HepG2 (cell line): ENCODE measurements around the gene TSACC. TPM values are rescaled to one million over a fixed set of nuclear protein-coding genes. Genes with fewer than 3 reads are reported as not detected.
"Not testable (repeated sequence)": the region's sequence is repeated elsewhere in the genome, so short reads cannot be mapped to it uniquely, and the experiment has no call there.

Experiments used
- ATAC-seq: fragments of 200-7000 bp; cut with Tn5 transposase; 3 replicates; pipeline ENCODE4 v1.9.1; 2020; ENCODE audit warnings: mild to moderate bottlenecking, moderate library complexity
- BruUV-seq: library from RNA; stranded (reverse); fragments of 400-500 nt; replicated peaks from 2 replicates; lab custom pipeline; 2021; lab: Mats Ljungman, UMichigan
- CTCF ChIA-PET: fragments of 300-600 bp; formaldehyde crosslinking; extraction: SDS; loops from one replicate; lab custom pipeline; 2021; ENCODE audit warnings: low total read pairs, inconsistent platforms, low intra/inter-chr PET ratio; lab: Yijun Ruan, JAX
- POLR2A ChIA-PET: fragments of 350-600 bp; sonication (Branson Sonifier 250); formaldehyde crosslinking; loops from one replicate; lab custom pipeline; 2020; ENCODE audit warnings: antibody characterized with exemption, inconsistent platforms; lab: Yijun Ruan, JAX
- DNase-seq: peaks from one replicate; pipeline ENCODE4 v3.0.0-alpha.2; 2015; ENCODE audit warnings: low spot score
- FAIRE-seq: peaks from 3 replicates; lab custom pipeline; 2011; peaks lifted over from hg19 to GRCh38; lab: Jason Lieb, UNC
- H2AFZ ChIP-seq: one replicate; pipeline ENCODE4 v1.6.1; 2011; ENCODE audit warnings: low read length, inconsistent platforms
- H3K27ac ChIP-seq: fragments of 300-600 bp; 3 replicates; pipeline ENCODE4 v1.8.0; 2011; ENCODE audit warnings: mixed run types, mild to moderate bottlenecking, mixed read lengths, low read length, inconsistent platforms; ENCODE audit not compliant: insufficient read depth; ENCODE audit errors: extremely low read length
- H3K27me3 ChIP-seq, 2 experiments: fragments of 200-600 bp in 1 of 2; 2 replicates in 1 of 2; 3 replicates in 1 of 2; pipeline versions ENCODE4 v1.6.0 to v1.8.0; 2011; ENCODE audit warnings: low read length in 2 of 2, mild to moderate bottlenecking in 2 of 2, moderate library complexity in 2 of 2, inconsistent platforms in 1 of 2; ENCODE audit not compliant: insufficient read depth in 2 of 2, control insufficient read depth in 1 of 2
- H3K36me3 ChIP-seq, 2 experiments: fragments of 200-600 bp in 1 of 2; replicated peaks in 1 of 2; 2 replicates in 1 of 2; 3 replicates in 1 of 2; pipeline versions ENCODE4 v1.5.1 to v1.8.0; 2011; ENCODE audit warnings: low read length in 2 of 2, inconsistent platforms in 1 of 2; ENCODE audit not compliant: insufficient read depth in 2 of 2, control insufficient read depth in 1 of 2
- H3K4me1 ChIP-seq: 2 replicates; pipeline ENCODE4 v1.5.1; 2012; ENCODE audit warnings: low read length, inconsistent platforms; ENCODE audit not compliant: insufficient read depth
- H3K4me2 ChIP-seq: 2 replicates; pipeline ENCODE4 v1.6.0; 2011; ENCODE audit warnings: low read depth, low read length, inconsistent platforms
- H3K4me3 ChIP-seq, 3 experiments: fragments of 200-600 bp in 1 of 3; sonication (generic), shearing (Covaris generic) in 1 of 3; replicated peaks in 1 of 3; 2 replicates each; pipeline ENCODE4 v1.5.1; 2011 to 2016; ENCODE audit warnings: low read length in 3 of 3, inconsistent platforms in 2 of 3, low read depth in 2 of 3, mild to moderate bottlenecking in 2 of 3, control low read depth in 1 of 3, mixed read lengths in 1 of 3; ENCODE audit not compliant: insufficient read depth in 1 of 3
- H3K79me2 ChIP-seq: one replicate; pipeline ENCODE4 v1.6.1; 2011; ENCODE audit warnings: low read length, inconsistent platforms; ENCODE audit not compliant: insufficient read depth
- H3K9ac ChIP-seq: 2 replicates; pipeline ENCODE4 v1.6.0; 2011; ENCODE audit warnings: mild to moderate bottlenecking, low read depth, low read length, inconsistent platforms; ENCODE audit not compliant: insufficient read depth
- H3K9me3 ChIP-seq: 2 replicates; pipeline ENCODE4 v1.5.1; 2012; ENCODE audit warnings: mild to moderate bottlenecking, low read length
- H4K20me1 ChIP-seq: 2 replicates; pipeline ENCODE4 v1.6.0; 2011; ENCODE audit warnings: inconsistent platforms, mild to moderate bottlenecking, low read length, moderate library complexity; ENCODE audit not compliant: insufficient read depth
- ELF4 ChIP-seq: sonication (generic); formaldehyde crosslinking; IDR thresholded peaks from 2 replicates; pipeline ENCODE4 v1.5.0; 2020; ENCODE audit warnings: missing genetic modification reagents, mild to moderate bottlenecking, moderate library complexity, borderline replicate concordance
- GPN1 ChIP-seq: sonication (generic); formaldehyde crosslinking; IDR thresholded peaks from 2 replicates; pipeline ENCODE4 v1.5.1; 2020; ENCODE audit warnings: missing genetic modification reagents, borderline replicate concordance
- HIC2 ChIP-seq: sonication (generic); formaldehyde crosslinking; IDR thresholded peaks from 2 replicates; pipeline ENCODE4 v1.9.0; 2022; ENCODE audit warnings: low read depth, missing genetic modification reagents
- POGZ ChIP-seq: sonication (generic); formaldehyde crosslinking; IDR thresholded peaks from 2 replicates; pipeline ENCODE4 v1.4.0; 2020; ENCODE audit warnings: mild to moderate bottlenecking, missing genetic modification reagents
- ZNF7 ChIP-seq: IDR thresholded peaks from 2 replicates; pipeline ENCODE4 v1.6.1; 2016; ENCODE audit warnings: missing biosample characterization, missing genetic modification reagents
- WGBS: methylation state at CpG from one replicate; pipeline ENCODE4 v1.1.6; 2017; ENCODE audit warnings: low lambda C conversion rate; 5-methylcytosine and 5-hydroxymethylcytosine counted together
- in situ Hi-C: cut with HindIII; loops from 2 replicates; pipeline ENCODE4 v1.10.0; 2017; ENCODE audit warnings: low pct_unique_long_range_greater_than_20kb; ENCODE audit not compliant: extremely low pct_ligation_motif_present
- intact Hi-C: fragments of 100-400 bp; cut with micrococcal nuclease; formaldehyde crosslinking; loops from one replicate; pipeline ENCODE4 v1.10.0; 2022; ENCODE audit not compliant: unreplicated experiment
- polyA plus RNA-seq, 8 experiments: library from polyadenylated mRNA; depleted of rRNA in 3 of 8; stranded (reverse) in 7 of 8; unstranded in 1 of 8; fragments of >200 nt; fragmentation: Illumina TruSeq in 4 of 8; extraction: Trizol in 4 of 8; gene quantifications; 2 replicates each; pipeline versions ENCODE4 v1.2.1 to v1.2.3, GENCODE V29; 2011 to 2016; ENCODE audit warnings: low read depth in 4 of 8, missing spikeins in 1 of 8, mixed read lengths in 1 of 8; ENCODE audit not compliant: insufficient read depth in 1 of 8
- total RNA-seq, 5 experiments: library from RNA; depleted of rRNA; stranded (reverse); fragments of >200 nt; fragmentation: Illumina TruSeq; extraction: Trizol; gene quantifications; 2 replicates each; pipeline ENCODE4 v1.2.3, GENCODE V29; 2016; ENCODE audit warnings: low read depth in 1 of 5
- TF ChIP-seq, protein P1 (sequence below): sonication (generic); formaldehyde crosslinking; IDR thresholded peaks from 2 replicates; pipeline ENCODE4 v1.5.0; 2020; ENCODE audit warnings: mild to moderate bottlenecking, missing genetic modification reagents, borderline replicate concordance

Gene TSACC
- total and polyA plus RNA-seq, 2 of the 13 experiments (the other 11 are each of a cell fraction or from before 2014, with no cell fraction given): 1.5 to 2.6 TPM

GRCh38 chr1:156344409-156344808, 6.1 kb downstream of the TSACC start:
- no peak for FAIRE-seq
- ChIA-PET CTCF (no interaction called here), POLR2A (interaction anchor here (0.6 to 1.1 kb wide), 2 partner anchors 71 to 101 kb away, joined by 3 read pairs; no protein-coding TSS in a partner anchor)
- DNase-seq: no peak
- no peak for ATAC-seq
- no TSS peak for BruUV-seq
- intact Hi-C loops (no loop called here), in situ Hi-C loops (no loop called here)
- no peaks in the 10 kb centered on the region for H4K20me1 ChIP-seq
- H3K27me3 ChIP-seq: no peaks in the 10 kb centered on the region
- H3K9me3 ChIP-seq: no peaks in the 10 kb centered on the region
- no peak overlapping the region for H2AFZ ChIP-seq
- no peaks in the 10 kb centered on the region for H3K79me2 ChIP-seq
- 85% methylated on average over 3 of the region's 3 CpGs for WGBS
- TF ChIP-seq GPN1 (CRISPR knock-in tag): no peak
- no peak for TF ChIP-seq ELF4
- no peak for TF ChIP-seq POGZ
- TF ChIP-seq HIC2 (CRISPR knock-in tag): no peak
- no peak for TF ChIP-seq ZNF7 (CRISPR knock-in tag)
- TF ChIP-seq, protein P1, sequence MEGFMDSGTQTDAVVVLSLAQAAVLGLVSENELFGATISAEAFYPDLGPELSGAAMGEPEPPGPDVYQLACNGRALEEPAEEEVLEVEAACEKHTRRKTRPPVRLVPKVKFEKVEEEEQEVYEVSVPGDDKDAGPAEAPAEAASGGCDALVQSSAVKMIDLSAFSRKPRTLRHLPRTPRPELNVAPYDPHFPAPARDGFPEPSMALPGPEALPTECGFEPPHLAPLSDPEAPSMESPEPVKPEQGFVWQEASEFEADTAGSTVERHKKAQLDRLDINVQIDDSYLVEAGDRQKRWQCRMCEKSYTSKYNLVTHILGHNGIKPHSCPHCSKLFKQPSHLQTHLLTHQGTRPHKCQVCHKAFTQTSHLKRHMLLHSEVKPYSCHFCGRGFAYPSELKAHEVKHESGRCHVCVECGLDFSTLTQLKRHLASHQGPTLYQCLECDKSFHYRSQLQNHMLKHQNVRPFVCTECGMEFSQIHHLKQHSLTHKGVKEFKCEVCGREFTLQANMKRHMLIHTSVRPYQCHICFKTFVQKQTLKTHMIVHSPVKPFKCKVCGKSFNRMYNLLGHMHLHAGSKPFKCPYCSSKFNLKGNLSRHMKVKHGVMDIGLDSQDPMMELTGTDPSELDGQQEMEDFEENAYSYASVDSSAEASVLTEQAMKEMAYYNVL (CRISPR knock-in tag): no peak
- peaks cover 2% of the 10 kb centered on the region; the same call in 1 of the 2 replicates for H3K4me1 ChIP-seq
- no peak overlapping the region for H3K27ac ChIP-seq
- H3K4me2 ChIP-seq: no peak overlapping the region
- H3K4me3 ChIP-seq: no peak overlapping the region
- no peaks in the 10 kb centered on the region for H3K36me3 ChIP-seq
- no peak overlapping the region for H3K9ac ChIP-seq

GRCh38 chr1:156346035-156346434, 7.7 kb downstream of the TSACC start:
- intact Hi-C loops, H4K20me1 ChIP-seq, H3K4me2 ChIP-seq, H2AFZ ChIP-seq, H3K79me2 ChIP-seq, H3K36me3 ChIP-seq, H3K27ac ChIP-seq, ATAC-seq, H3K9ac ChIP-seq, FAIRE-seq, in situ Hi-C loops, CTCF ChIA-PET, DNase-seq, H3K27me3 ChIP-seq, H3K4me3 ChIP-seq, H3K9me3 ChIP-seq, BruUV-seq, H3K4me1 ChIP-seq: not testable (repeated sequence)
- 85% methylated on average over 2 of the region's 2 CpGs for WGBS
- POLR2A ChIA-PET: interaction anchor here (0.7 to 0.8 kb wide), 2 partner anchors 25 to 98 kb away, joined by 3 to 4 read pairs; no protein-coding TSS in a partner anchor
